H9 (cell line): ENCODE data around the gene GBE1. TPM values are rescaled to one million over a fixed set of nuclear protein-coding genes. Genes with fewer than 3 reads are reported as not detected.

Source experiments
- DNase-seq: peaks from one replicate; pipeline ENCODE4 v3.0.0-alpha.2; 2017
- H2AFZ ChIP-seq: one replicate; pipeline ENCODE4 v1.6.1; 2013; ENCODE audit warnings: mild to moderate bottlenecking, low read length, control low read depth, moderate library complexity
- H2AK5ac ChIP-seq: 2 replicates; pipeline ENCODE4 v1.6.1; 2013; ENCODE audit warnings: low read length, control low read depth, mixed read lengths; ENCODE audit not compliant: insufficient read length
- H2BK120ac ChIP-seq: one replicate; pipeline ENCODE4 v1.6.1; 2013; ENCODE audit warnings: low read depth, mild to moderate bottlenecking, low read length, control low read depth, inconsistent platforms; ENCODE audit not compliant: poor library complexity, severe bottlenecking
- H2BK12ac ChIP-seq: 2 replicates; pipeline ENCODE4 v1.6.1; 2013; ENCODE audit warnings: low read length, control low read depth, mixed read lengths, low read depth; ENCODE audit not compliant: insufficient read length
- H2BK15ac ChIP-seq: 2 replicates; pipeline ENCODE4 v1.6.1; 2013; ENCODE audit warnings: low read depth, low read length, control low read depth
- H2BK20ac ChIP-seq: one replicate; pipeline ENCODE4 v1.6.1; 2013; ENCODE audit warnings: low read depth, mild to moderate bottlenecking, low read length, control low read depth, inconsistent platforms; ENCODE audit not compliant: poor library complexity, severe bottlenecking
- H2BK5ac ChIP-seq: 2 replicates; pipeline ENCODE4 v1.6.1; 2013; ENCODE audit warnings: low read length, control low read depth, mixed read lengths; ENCODE audit not compliant: insufficient read length
- H3K14ac ChIP-seq: 2 replicates; pipeline ENCODE4 v1.6.1; 2013; ENCODE audit warnings: low read length, control low read depth; ENCODE audit not compliant: insufficient read depth
- H3K18ac ChIP-seq: 2 replicates; pipeline ENCODE4 v1.6.1; 2013; ENCODE audit warnings: low read depth, mild to moderate bottlenecking, mixed read lengths, low read length, control low read depth; ENCODE audit not compliant: insufficient read length
- H3K23ac ChIP-seq: 2 replicates; pipeline ENCODE4 v1.6.1; 2013; ENCODE audit warnings: low read length, control low read depth, mixed read lengths, low read depth; ENCODE audit not compliant: insufficient read length
- H3K23me2 ChIP-seq: 2 replicates; pipeline ENCODE4 v1.6.1; 2013; ENCODE audit warnings: low read depth, mild to moderate bottlenecking, mixed read lengths, low read length, control low read depth; ENCODE audit not compliant: insufficient read length, poor library complexity, severe bottlenecking
- H3K27ac ChIP-seq: 2 replicates; pipeline ENCODE4 v1.5.1; 2013; ENCODE audit warnings: low read length, control low read depth, mixed read lengths, low read depth; ENCODE audit not compliant: insufficient read length
- H3K27me3 ChIP-seq: 2 replicates; pipeline ENCODE4 v1.6.1; 2013; ENCODE audit warnings: low read length, control low read depth, inconsistent platforms; ENCODE audit not compliant: insufficient read depth
- H3K4ac ChIP-seq: 2 replicates; pipeline ENCODE4 v1.6.1; 2013; ENCODE audit warnings: low read depth, mild to moderate bottlenecking, control low read depth, inconsistent platforms, low read length, moderate library complexity
- H3K4me1 ChIP-seq: 2 replicates; pipeline ENCODE4 v1.6.1; 2013; ENCODE audit warnings: low read length, control low read depth, inconsistent platforms; ENCODE audit not compliant: insufficient read depth
- H3K4me2 ChIP-seq: 2 replicates; pipeline ENCODE4 v1.6.1; 2013; ENCODE audit warnings: low read length, control low read depth, mixed read lengths; ENCODE audit not compliant: insufficient read length, insufficient read depth
- H3K56ac ChIP-seq: 2 replicates; pipeline ENCODE4 v1.6.1; 2013; ENCODE audit warnings: low read depth, mild to moderate bottlenecking, mixed read lengths, low read length, control low read depth; ENCODE audit not compliant: insufficient read length
- H3K79me1 ChIP-seq: 2 replicates; pipeline ENCODE4 v1.6.1; 2013; ENCODE audit warnings: low read depth, mild to moderate bottlenecking, moderate library complexity, low read length, control low read depth, inconsistent platforms; ENCODE audit not compliant: insufficient read depth, poor library complexity, severe bottlenecking
- H3K79me2 ChIP-seq: 2 replicates; pipeline ENCODE4 v1.6.1; 2013; ENCODE audit warnings: low read length, control low read depth, inconsistent platforms; ENCODE audit not compliant: insufficient read depth
- H3K9ac ChIP-seq: 2 replicates; pipeline ENCODE4 v1.6.1; 2013; ENCODE audit warnings: low read length, control low read depth, mixed read lengths; ENCODE audit not compliant: insufficient read length; ENCODE audit errors: extremely low read depth
- H3K9me3 ChIP-seq: one replicate; pipeline ENCODE4 v1.6.1; 2013; ENCODE audit warnings: low read depth, low read length, inconsistent platforms; ENCODE audit not compliant: control insufficient read depth
- H3T11ph ChIP-seq: one replicate; pipeline ENCODE4 v1.6.1; 2013; ENCODE audit warnings: mild to moderate bottlenecking, low read length, control low read depth, inconsistent platforms
- H4K20me1 ChIP-seq: one replicate; pipeline ENCODE4 v1.6.1; 2013; ENCODE audit not compliant: control insufficient read depth, insufficient read length, insufficient read depth
- H4K5ac ChIP-seq: 2 replicates; pipeline ENCODE4 v1.6.1; 2013; ENCODE audit warnings: low read depth, mild to moderate bottlenecking, mixed read lengths, low read length, control low read depth; ENCODE audit not compliant: insufficient read length
- H4K8ac ChIP-seq: replicated peaks from 2 replicates; pipeline ENCODE4 v1.6.1; 2013; ENCODE audit warnings: low read length, control low read depth, mixed read lengths, low read depth; ENCODE audit not compliant: insufficient read length
- H4K91ac ChIP-seq: 2 replicates; pipeline ENCODE4 v1.6.1; 2013; ENCODE audit warnings: low read depth, mild to moderate bottlenecking, moderate library complexity, mixed read lengths, low read length, control low read depth; ENCODE audit not compliant: insufficient read length
- H3K27ac Mint-ChIP-seq, 3 experiments: 2 replicates in 2 of 3; 3 replicates in 1 of 3; pipeline ENCODE4 v1.8.0; 2020 to 2021; ENCODE audit warnings: mixed read lengths in 3 of 3, mild to moderate bottlenecking in 1 of 3, moderate library complexity in 1 of 3
- H3K27me3 Mint-ChIP-seq: 2 replicates; pipeline ENCODE4 v1.8.0; 2021; ENCODE audit warnings: low read depth, mild to moderate bottlenecking, moderate library complexity, mixed read lengths
- H3K36me3 Mint-ChIP-seq, 3 experiments: 2 replicates in 2 of 3; 3 replicates in 1 of 3; pipeline ENCODE4 v1.8.0; 2020 to 2021; ENCODE audit warnings: low read depth in 3 of 3, mixed read lengths in 3 of 3; ENCODE audit not compliant: insufficient read depth in 1 of 3
- H3K4me1 Mint-ChIP-seq, 2 experiments: 2 replicates each; pipeline ENCODE4 v1.8.0; 2020; ENCODE audit warnings: mixed read lengths in 2 of 2
- H3K4me3 Mint-ChIP-seq, 2 experiments: 2 replicates in 1 of 2; 3 replicates in 1 of 2; pipeline ENCODE4 v1.8.0; 2020 to 2021; ENCODE audit warnings: mild to moderate bottlenecking in 2 of 2, mixed read lengths in 2 of 2, moderate library complexity in 1 of 2
- H3K9me3 Mint-ChIP-seq, 2 experiments: 2 replicates in 1 of 2; 3 replicates in 1 of 2; pipeline ENCODE4 v1.8.0; 2020; ENCODE audit warnings: mild to moderate bottlenecking in 2 of 2, mixed read lengths in 2 of 2, moderate library complexity in 1 of 2
- CTCF ChIP-seq: fragments of 200-600 bp; sonication (generic); conservative IDR thresholded peaks from 3 replicates; pipeline ENCODE4 v1.8.0; 2021; ENCODE audit warnings: antibody characterized with exemption, mild to moderate bottlenecking
- WGBS: extraction: QIAGEN DNeasy Blood & Tissue Kit; methylation state at CpG from one replicate; pipeline ENCODE4 v1.1.7; 2013; ENCODE audit warnings: missing lambda C conversion rate, low lambda C conversion rate, mixed read lengths; ENCODE audit not compliant: insufficient read length; ENCODE audit errors: extremely low coverage; 5-methylcytosine and 5-hydroxymethylcytosine counted together
- total RNA-seq: library from RNA; stranded (reverse); gene quantifications from 2 replicates; pipeline ENCODE4 v1.2.1, GENCODE V29; 2021

Gene GBE1
- total RNA-seq, 1 experiment from 2014 or later: 13.8 TPM

- WGBS: no CpG with 5 or more reads among the region's 5 CpGs
- no peak overlapping the region for H2BK12ac ChIP-seq
- no peak overlapping the region for H3T11ph ChIP-seq
- no peak overlapping the region for H4K91ac ChIP-seq
- H3K4ac ChIP-seq: no peak overlapping the region
- H3K56ac ChIP-seq: no peak overlapping the region
- no peak overlapping the region for H3K23ac ChIP-seq
- H3K79me2 ChIP-seq: no peaks in the 10 kb centered on the region
- H4K8ac ChIP-seq: no peak overlapping the region
- Mint-ChIP-seq H3K27me3 (no peaks in the 10 kb centered on the region), H3K36me3 (no peaks in the 10 kb centered on the region), H3K27ac (peak overlapping the region in 1 of 3 experiments; percentile 31; a peak in 1 of 7 replicates), H3K9me3 (0 out of 5 replicates have a peak, but pooled peaks cover 0 to 1% of the 10 kb centered on the region in 2 experiments), H3K4me1 (no peaks in the 10 kb centered on the region), H3K4me3 (no peak overlapping the region)
- no peaks in the 10 kb centered on the region for H3K27me3 ChIP-seq
- H2BK120ac ChIP-seq: no peak overlapping the region
- no peak for DNase-seq
- no peaks in the 10 kb centered on the region for H3K79me1 ChIP-seq
- H2AFZ ChIP-seq: no peak overlapping the region
- no peaks in the 10 kb centered on the region for H3K23me2 ChIP-seq
- H3K4me1 ChIP-seq: no peaks in the 10 kb centered on the region
- H4K5ac ChIP-seq: no peak overlapping the region
- no peak overlapping the region for H3K27ac ChIP-seq
- no peak overlapping the region for H2AK5ac ChIP-seq
- H3K9ac ChIP-seq: no peak overlapping the region
- no peak overlapping the region for H2BK15ac ChIP-seq
- H3K14ac ChIP-seq: no peak overlapping the region
- H3K18ac ChIP-seq: no peak overlapping the region
- no peaks in the 10 kb centered on the region for H4K20me1 ChIP-seq
- no peak overlapping the region for H2BK5ac ChIP-seq
- TF ChIP-seq CTCF: no peak
- no peak overlapping the region for H3K4me2 ChIP-seq
- H2BK20ac ChIP-seq: no peak overlapping the region
- no peaks in the 10 kb centered on the region for H3K9me3 ChIP-seq
Measured at GRCh38 chr3:81484520-81484919, 276.9 kb downstream of the GBE1 start.
